ENCODE results near the gene SIRPB2.

- TF ChIP-seq EZH2phosphoT487 (conservative IDR thresholded peaks at IDR 0.05; ENCODE audit: low read length): no peak
- TF ChIP-seq, protein P1, sequence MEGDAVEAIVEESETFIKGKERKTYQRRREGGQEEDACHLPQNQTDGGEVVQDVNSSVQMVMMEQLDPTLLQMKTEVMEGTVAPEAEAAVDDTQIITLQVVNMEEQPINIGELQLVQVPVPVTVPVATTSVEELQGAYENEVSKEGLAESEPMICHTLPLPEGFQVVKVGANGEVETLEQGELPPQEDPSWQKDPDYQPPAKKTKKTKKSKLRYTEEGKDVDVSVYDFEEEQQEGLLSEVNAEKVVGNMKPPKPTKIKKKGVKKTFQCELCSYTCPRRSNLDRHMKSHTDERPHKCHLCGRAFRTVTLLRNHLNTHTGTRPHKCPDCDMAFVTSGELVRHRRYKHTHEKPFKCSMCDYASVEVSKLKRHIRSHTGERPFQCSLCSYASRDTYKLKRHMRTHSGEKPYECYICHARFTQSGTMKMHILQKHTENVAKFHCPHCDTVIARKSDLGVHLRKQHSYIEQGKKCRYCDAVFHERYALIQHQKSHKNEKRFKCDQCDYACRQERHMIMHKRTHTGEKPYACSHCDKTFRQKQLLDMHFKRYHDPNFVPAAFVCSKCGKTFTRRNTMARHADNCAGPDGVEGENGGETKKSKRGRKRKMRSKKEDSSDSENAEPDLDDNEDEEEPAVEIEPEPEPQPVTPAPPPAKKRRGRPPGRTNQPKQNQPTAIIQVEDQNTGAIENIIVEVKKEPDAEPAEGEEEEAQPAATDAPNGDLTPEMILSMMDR (IDR thresholded peaks at IDR 0.05; ENCODE audit: insufficient read depth, low read length, poor library complexity, severe bottlenecking): no peak
These were observed 48.7 kb upstream of the SIRPB2 start for GRCh38 chr20:1539816-1540419.
